ENCODE measurements around the gene PTGER1. TPM values are rescaled to one million over a fixed set of nuclear protein-coding genes. Genes with fewer than 3 reads are reported as not detected.

Gene PTGER1
- total and polyA plus RNA-seq, 12 donors: 0.16 to 0.17 TPM; not detected in 10

DNA sequence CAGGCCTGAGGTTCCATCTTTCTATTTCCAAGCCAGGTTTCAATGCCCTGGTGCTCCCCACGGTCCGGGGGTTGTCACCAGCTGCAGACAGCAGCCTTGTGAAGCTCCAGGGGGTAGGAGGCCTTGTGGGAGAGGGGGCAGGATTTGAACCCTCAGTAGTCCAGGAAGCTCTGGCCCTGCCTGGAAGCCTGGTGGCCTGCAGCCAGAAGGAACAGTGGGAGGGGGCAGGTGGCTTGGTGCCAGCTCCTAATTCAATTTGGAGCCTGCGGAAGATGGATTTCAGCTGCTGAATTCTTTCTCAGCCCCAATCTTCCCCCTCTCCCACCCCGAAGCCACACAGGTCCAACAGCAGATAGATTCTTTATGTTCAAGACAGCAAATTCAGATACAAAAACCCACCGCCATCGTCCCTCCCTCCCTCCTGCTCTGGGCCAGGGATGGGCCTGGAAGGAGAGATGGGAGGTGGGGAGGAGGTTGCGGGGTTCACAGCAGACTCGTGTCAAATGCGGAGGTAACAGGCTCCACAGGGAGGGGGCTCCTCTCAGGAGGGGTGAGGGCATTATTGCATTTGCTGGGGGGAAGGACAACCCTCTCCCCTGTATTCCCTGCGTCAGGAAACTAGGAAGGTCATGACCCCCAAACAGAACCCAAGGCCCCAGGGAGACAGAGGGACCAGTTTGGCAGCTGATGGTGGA is 2.4 kb upstream of the PTGER1 start:
- Histone ChIP-seq H3K27me3 (peaks cover 1 to 35% (median 27%) of the 10 kb centered on the region in 7 donors), H3K27ac (no peak overlapping the region), H3K9me3 (no peaks in the 10 kb centered on the region), H3K4me3 (no peak overlapping the region), H3K4me1 (peaks cover 5 to 47% (median 25%) of the 10 kb centered on the region in 9 donors), H3K36me3 (peaks cover 0 to 50% (median 27%) of the 10 kb centered on the region in 9 donors)
- intact Hi-C loops (cut with DNase I): loop anchor here in 1 of 10 donors (10.0 kb wide), 1 partner anchor 343 kb away; the partner anchor contains the start of gene ASF1B
- 66 to 69% methylated on average over 10 of the region's 10 CpGs for WGBS, 2 donors
- peak in 1 of 2 donors; percentile 44 for DNase-seq
- TF ChIP-seq, protein P1, sequence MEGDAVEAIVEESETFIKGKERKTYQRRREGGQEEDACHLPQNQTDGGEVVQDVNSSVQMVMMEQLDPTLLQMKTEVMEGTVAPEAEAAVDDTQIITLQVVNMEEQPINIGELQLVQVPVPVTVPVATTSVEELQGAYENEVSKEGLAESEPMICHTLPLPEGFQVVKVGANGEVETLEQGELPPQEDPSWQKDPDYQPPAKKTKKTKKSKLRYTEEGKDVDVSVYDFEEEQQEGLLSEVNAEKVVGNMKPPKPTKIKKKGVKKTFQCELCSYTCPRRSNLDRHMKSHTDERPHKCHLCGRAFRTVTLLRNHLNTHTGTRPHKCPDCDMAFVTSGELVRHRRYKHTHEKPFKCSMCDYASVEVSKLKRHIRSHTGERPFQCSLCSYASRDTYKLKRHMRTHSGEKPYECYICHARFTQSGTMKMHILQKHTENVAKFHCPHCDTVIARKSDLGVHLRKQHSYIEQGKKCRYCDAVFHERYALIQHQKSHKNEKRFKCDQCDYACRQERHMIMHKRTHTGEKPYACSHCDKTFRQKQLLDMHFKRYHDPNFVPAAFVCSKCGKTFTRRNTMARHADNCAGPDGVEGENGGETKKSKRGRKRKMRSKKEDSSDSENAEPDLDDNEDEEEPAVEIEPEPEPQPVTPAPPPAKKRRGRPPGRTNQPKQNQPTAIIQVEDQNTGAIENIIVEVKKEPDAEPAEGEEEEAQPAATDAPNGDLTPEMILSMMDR (IDR thresholded peaks at IDR 0.05): no peak
- ATAC-seq: peak in 2 of 8 donors; percentile 7 to 15

DNA sequence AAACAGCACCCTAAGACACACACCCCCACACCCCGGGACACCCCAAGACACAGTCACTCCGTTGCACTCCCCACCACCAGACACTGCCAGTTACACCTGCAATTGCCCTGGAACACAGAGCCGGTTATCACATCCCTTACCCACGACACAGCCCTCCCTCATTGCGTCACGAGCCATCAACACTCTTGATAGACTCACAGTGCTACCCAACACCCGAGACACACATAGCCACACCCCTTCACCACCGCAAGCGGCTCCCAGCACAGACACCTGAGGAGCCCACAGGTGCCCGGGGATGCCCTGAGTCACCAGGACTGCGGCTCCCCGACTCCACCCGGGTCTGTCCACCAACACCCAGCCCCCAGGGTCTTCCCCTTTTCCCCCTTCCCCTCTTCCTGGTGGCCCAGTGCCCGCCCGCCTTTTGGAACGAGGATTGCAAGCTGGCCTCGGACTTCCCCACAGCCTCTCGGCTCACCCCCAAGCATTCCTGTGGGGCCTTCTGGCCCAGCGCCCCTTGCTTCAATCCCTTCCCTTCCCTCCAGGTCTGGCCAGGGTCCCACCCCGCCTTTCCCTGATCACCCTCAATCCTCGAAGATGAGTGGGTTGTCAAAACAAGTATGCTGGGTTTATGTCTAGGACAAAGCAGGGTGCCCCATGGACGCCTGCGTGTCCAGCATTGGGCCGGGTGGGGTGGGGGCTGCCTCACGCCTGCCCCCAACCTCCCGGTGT is 1.7 kb upstream of the PTGER1 start:
- Histone ChIP-seq H3K27me3 (peaks cover 4 to 39% (median 31%) of the 10 kb centered on the region in 7 donors), H3K9me3 (no peaks in the 10 kb centered on the region), H3K27ac (no peak overlapping the region), H3K4me3 (no peak overlapping the region), H3K4me1 (peaks cover 11 to 54% (median 33%) of the 10 kb centered on the region in 9 donors), H3K36me3 (peaks cover 0 to 42% (median 25%) of the 10 kb centered on the region in 9 donors)
- TF ChIP-seq, protein P1 (IDR thresholded peaks at IDR 0.05): no peak
- DNase-seq (no peak), ATAC-seq (peak in 3 of 8 donors; percentile 7 to 41 (median 16))
- intact Hi-C loops (cut with DNase I): loop anchor here in 1 of 10 donors (10.0 kb wide), 1 partner anchor 342 kb away; the partner anchor contains the start of gene ASF1B
- 61 to 66% methylated on average over 26 of the region's 26 CpGs for WGBS, 2 donors

DNA sequence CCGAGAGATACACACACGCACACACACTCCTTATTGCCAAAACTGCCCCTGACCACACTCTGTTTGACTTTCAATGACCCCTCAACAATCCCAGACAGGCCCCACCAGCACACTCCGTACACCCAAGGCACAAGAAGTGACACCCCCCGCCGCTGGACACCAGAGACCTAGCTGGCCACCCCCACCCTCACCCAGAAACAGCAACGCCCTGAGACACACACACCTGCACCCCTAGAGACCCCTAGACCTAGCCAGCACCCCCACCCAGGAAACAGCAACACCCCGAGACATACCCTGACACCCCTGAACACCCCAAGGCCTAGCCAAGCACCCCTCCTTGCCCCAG is 1.1 kb upstream of the PTGER1 start:
- ATAC-seq: no peak
- TF ChIP-seq, protein P1 (IDR thresholded peaks at IDR 0.05): no peak
- DNase-seq: no peak
- Histone ChIP-seq H3K9me3 (no peaks in the 10 kb centered on the region), H3K27ac (no peak overlapping the region), H3K36me3 (peaks cover 0 to 44% (median 27%) of the 10 kb centered on the region in 9 donors), H3K4me3 (no peak overlapping the region), H3K4me1 (peaks cover 11 to 57% (median 33%) of the 10 kb centered on the region in 9 donors), H3K27me3 (peaks cover 4 to 39% (median 31%) of the 10 kb centered on the region in 7 donors)
- whole genome bisulfite sequencing, 2 donors: 81 to 89% methylated on average over 7 of the region's 7 CpGs
- intact Hi-C loops (cut with DNase I): loop anchor here in 1 of 10 donors (10.0 kb wide), 1 partner anchor 341 kb away; the partner anchor contains the start of gene ASF1B

DNA sequence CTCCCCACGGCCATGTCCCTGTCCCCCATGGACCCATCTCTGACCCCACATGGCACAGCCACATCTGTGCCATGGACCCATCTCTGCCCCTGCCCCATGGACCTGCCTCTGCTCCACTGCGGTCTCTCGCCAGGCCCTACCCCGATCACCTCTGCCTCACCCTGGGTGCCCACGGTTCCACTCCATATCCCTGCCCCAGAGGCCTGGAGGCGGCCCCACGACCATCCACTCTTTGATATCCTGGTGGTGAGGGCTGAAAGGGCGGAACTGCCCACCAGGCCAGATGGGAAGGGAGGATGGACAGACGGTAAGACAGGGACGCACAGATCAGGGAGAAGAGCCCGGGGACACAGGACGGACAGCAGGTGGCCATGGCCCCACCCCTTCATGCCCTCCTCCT is 327 bp downstream of the PTGER1 start:
- TF ChIP-seq, protein P1 (IDR thresholded peaks at IDR 0.05): no peak
- H3K4me3 ChIP-seq: no peak overlapping the region
- DNase-seq (no peak), ATAC-seq (no peak)
- peaks cover 0 to 47% (median 31%) of the 10 kb centered on the region in 9 donors for H3K36me3 ChIP-seq
- H3K9me3 ChIP-seq: no peaks in the 10 kb centered on the region
- no peak overlapping the region for H3K27ac ChIP-seq
- H3K27me3 ChIP-seq: peaks cover 4 to 39% (median 31%) of the 10 kb centered on the region in 7 donors
- intact Hi-C loops (cut with DNase I): loop anchor here in 5 of 10 donors (5.0 to 10.0 kb wide), 4 partner anchors 38 to 340 kb away; partner anchors contain the start of genes ASF1B (in 1 of the 5) and PKN1 (in 1 of the 5)
- peaks cover 11 to 57% (median 33%) of the 10 kb centered on the region in 9 donors for H3K4me1 ChIP-seq
- 47 to 48% methylated on average over 12 of the region's 12 CpGs for WGBS, 2 donors

Measured in heart right ventricle (tissue), 16 donors.